ENCODE data around the gene PDE6A. TPM values are rescaled to one million over a fixed set of nuclear protein-coding genes. Genes with fewer than 3 reads are reported as not detected.

The PDE6A gene
- total and polyA plus RNA-seq, 2 of the 8 experiments (the other 6 are each of a cell fraction or from before 2014, with no cell fraction given): not detected

DNA sequence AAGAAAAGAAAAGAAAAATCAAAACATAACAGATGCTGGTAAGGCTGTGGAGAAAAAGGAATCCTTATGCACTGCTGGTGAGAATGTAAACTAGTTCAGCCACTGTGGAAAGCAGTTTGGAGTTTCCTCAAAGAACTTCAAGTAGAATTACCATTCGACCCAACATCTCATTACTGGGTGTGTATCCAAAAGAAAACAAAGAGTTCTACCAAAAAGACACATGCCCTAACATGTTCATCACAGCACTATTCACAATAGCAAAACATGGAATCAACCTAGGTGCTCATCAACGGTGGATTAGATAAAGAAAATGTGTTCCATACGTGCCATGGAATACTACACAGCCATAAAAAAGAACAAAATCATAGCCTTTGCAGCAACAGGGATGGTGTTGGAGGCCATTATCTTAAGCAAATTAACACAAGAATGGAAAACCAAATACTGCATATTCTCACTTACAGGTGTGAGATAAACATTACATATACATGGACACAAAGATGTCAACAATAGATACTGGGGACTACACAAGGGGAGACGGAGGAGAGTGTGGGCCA, 63.4 kb downstream of the PDE6A start:
- Histone ChIP-seq H3K9me3 (ENCODE audit: insufficient read depth in 2 of 2, low read depth in 1 of 2, low read length in 1 of 2) (no peaks in the 10 kb centered on the region), H3K4me1 (replicated peaks in 1 of 4; ENCODE audit: control insufficient read depth in 3 of 4, insufficient read depth in 4 of 4, low read length in 3 of 4) (no peaks in the 10 kb centered on the region), H3K36me3 (ENCODE audit: control insufficient read depth in 2 of 4, insufficient read depth in 4 of 4, low read length in 3 of 4) (no peaks in the 10 kb centered on the region), H3K79me2 (ENCODE audit: control insufficient read depth in 1 of 2, insufficient read depth in 2 of 2, low read length in 2 of 2) (no peaks in the 10 kb centered on the region), H3K4me2 (ENCODE audit: insufficient read depth in 1 of 2, low read depth in 2 of 2, low read length in 2 of 2) (no peak overlapping the region), H3K4ac (replicated peaks; ENCODE audit: insufficient read length, low read depth, low read length) (no peak overlapping the region), H4K8ac (ENCODE audit: extremely low read depth, insufficient read depth, low read length) (no peak overlapping the region), H3K56ac (replicated peaks; ENCODE audit: insufficient read length, low read depth, low read length) (no peak overlapping the region), H3K18ac (ENCODE audit: extremely low read depth, low read length) (no peak overlapping the region), H3K27ac (ENCODE audit: low read depth, low read length) (no peak overlapping the region), H3K23ac (ENCODE audit: insufficient read length) (no peak overlapping the region), H4K20me1 (replicated peaks in 1 of 2; ENCODE audit: control insufficient read depth in 1 of 2, insufficient read depth in 2 of 2, low read length in 2 of 2) (no peaks in the 10 kb centered on the region), H4K91ac (replicated peaks; ENCODE audit: insufficient read length, low read length) (no peak overlapping the region), H2BK5ac (ENCODE audit: low read depth, low read length) (no peak overlapping the region), H2AK5ac (ENCODE audit: low read depth, low read length) (no peak overlapping the region), H4K5ac (ENCODE audit: insufficient read length, low read depth, low read length) (no peak overlapping the region), H3K4me3 (ENCODE audit: extremely low read depth in 1 of 4, insufficient read depth in 2 of 4, low read depth in 3 of 4, low read length in 4 of 4) (no peak overlapping the region), H2BK15ac (ENCODE audit: low read length) (no peak overlapping the region), H3K27me3 (replicated peaks in 1 of 4; ENCODE audit: control insufficient read depth in 3 of 4, extremely low read depth in 1 of 4, insufficient read depth in 3 of 4, low read length in 3 of 4) (no peaks in the 10 kb centered on the region), H3K23me2 (ENCODE audit: low read depth, low read length) (no peaks in the 10 kb centered on the region), H2BK12ac (ENCODE audit: low read depth, low read length) (no peak overlapping the region), H3K79me1 (ENCODE audit: low read depth, low read length) (no peaks in the 10 kb centered on the region), H2BK20ac (ENCODE audit: low read length) (no peak overlapping the region), H2BK120ac (replicated peaks; ENCODE audit: low read depth, low read length) (no peak overlapping the region), H3K9ac (replicated peaks in 1 of 4; ENCODE audit: extremely low read depth in 1 of 4, low read depth in 3 of 4, low read length in 3 of 4) (no peak overlapping the region), H3K14ac (ENCODE audit: insufficient read length) (no peak overlapping the region), H2AFZ (ENCODE audit: low read length) (no peak overlapping the region)
- POLR2A ChIA-PET (ENCODE audit: partially characterized antibody): no interaction called here
- FAIRE-seq (no peak), DNase-seq (ENCODE audit: low read depth in 1 of 2, low spot score in 2 of 2) (no peak)
- CTCF ChIA-PET (ENCODE audit: partially characterized antibody): interaction anchor here (0.6 to 2.1 kb wide), 2 partner anchors 28 to 111 kb away, joined by 3 to 6 read pairs; no protein-coding TSS in a partner anchor
- 92% methylated on average over 4 of the region's 4 CpGs; no CpG with 5 or more reads in 1 of the 2 experiments for WGBS, 2 experiments (ENCODE audit: extremely low coverage in 1 of 2, insufficient coverage in 1 of 2, insufficient read length in 1 of 2, insufficient replicate concordance in 2 of 2, low coverage in 1 of 2, low lambda C conversion rate in 2 of 2, missing lambda C conversion rate in 1 of 2)
- TF ChIP-seq SP2 (IDR thresholded peaks at IDR 0.05; ENCODE audit: low read length): no peak
- TF ChIP-seq BCL11A (IDR thresholded peaks at IDR 0.05; ENCODE audit: low read depth in 2 of 2, low read length in 2 of 2): no peak
- no peak for TF ChIP-seq GABPA (IDR thresholded peaks at IDR 0.05; ENCODE audit: borderline replicate concordance, insufficient read depth, low read length)
- no peak for TF ChIP-seq RXRA (IDR thresholded peaks at IDR 0.05; ENCODE audit: insufficient read depth, low read depth, low read length)
- TF ChIP-seq, protein P1, sequence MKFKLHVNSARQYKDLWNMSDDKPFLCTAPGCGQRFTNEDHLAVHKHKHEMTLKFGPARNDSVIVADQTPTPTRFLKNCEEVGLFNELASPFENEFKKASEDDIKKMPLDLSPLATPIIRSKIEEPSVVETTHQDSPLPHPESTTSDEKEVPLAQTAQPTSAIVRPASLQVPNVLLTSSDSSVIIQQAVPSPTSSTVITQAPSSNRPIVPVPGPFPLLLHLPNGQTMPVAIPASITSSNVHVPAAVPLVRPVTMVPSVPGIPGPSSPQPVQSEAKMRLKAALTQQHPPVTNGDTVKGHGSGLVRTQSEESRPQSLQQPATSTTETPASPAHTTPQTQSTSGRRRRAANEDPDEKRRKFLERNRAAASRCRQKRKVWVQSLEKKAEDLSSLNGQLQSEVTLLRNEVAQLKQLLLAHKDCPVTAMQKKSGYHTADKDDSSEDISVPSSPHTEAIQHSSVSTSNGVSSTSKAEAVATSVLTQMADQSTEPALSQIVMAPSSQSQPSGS (IDR thresholded peaks at IDR 0.05; ENCODE audit: low read length): no peak
- TF ChIP-seq CBX5 (IDR thresholded peaks at IDR 0.05; ENCODE audit: low read depth, low read length): no peak
